Retinal pigment epithelial cell (primary cell): ENCODE measurements around the gene LAMA4.

Experiments used
- DNase-seq: peaks from one replicate; pipeline ENCODE4 v3.0.0-alpha.2; 2010; ENCODE audit warnings: low read depth
- H3K4me3 ChIP-seq: 2 replicates; pipeline ENCODE4 v1.5.1; 2011; ENCODE audit warnings: mild to moderate bottlenecking, low read length, control low read depth, moderate library complexity
- TF ChIP-seq, protein P1 (sequence below): conservative IDR thresholded peaks from 2 replicates; pipeline ENCODE4 v1.5.1; 2011; ENCODE audit warnings: low read depth, low read length, control low read depth, inconsistent platforms

LAMA4 gene

GRCh38 chr6:112150363-112150762 is 104.0 kb downstream of the LAMA4 start:
- DNase-seq: no peak
- TF ChIP-seq, protein P1, sequence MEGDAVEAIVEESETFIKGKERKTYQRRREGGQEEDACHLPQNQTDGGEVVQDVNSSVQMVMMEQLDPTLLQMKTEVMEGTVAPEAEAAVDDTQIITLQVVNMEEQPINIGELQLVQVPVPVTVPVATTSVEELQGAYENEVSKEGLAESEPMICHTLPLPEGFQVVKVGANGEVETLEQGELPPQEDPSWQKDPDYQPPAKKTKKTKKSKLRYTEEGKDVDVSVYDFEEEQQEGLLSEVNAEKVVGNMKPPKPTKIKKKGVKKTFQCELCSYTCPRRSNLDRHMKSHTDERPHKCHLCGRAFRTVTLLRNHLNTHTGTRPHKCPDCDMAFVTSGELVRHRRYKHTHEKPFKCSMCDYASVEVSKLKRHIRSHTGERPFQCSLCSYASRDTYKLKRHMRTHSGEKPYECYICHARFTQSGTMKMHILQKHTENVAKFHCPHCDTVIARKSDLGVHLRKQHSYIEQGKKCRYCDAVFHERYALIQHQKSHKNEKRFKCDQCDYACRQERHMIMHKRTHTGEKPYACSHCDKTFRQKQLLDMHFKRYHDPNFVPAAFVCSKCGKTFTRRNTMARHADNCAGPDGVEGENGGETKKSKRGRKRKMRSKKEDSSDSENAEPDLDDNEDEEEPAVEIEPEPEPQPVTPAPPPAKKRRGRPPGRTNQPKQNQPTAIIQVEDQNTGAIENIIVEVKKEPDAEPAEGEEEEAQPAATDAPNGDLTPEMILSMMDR: no peak
- no peak overlapping the region for H3K4me3 ChIP-seq

DNA sequence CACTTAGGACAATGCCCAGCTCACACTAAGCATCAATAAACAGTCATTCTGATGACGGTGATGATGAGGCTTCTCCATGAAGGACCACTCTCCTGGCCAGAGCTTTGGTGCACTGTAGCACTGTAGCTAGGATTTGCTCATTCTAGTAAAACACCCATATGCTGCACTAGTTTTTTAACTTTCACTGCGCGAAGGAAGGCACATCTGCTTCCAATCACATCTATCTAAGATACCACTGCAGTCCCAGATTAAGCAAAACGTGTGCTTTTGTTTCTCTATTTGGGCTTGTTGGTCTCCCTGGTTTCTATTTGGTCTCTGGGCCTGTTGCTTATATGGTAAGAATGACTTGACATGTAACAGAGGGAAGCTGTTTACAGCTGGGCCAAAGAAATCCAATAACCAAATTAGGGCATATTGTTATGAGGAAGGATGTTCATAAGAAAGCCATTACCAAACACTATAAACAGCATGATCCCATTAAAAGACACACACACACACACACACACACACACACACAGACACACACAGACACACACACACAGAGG is 104.6 kb downstream of the LAMA4 start:
- no peak for DNase-seq
- H3K4me3 ChIP-seq: no peak overlapping the region
- TF ChIP-seq, protein P1: no peak

DNA sequence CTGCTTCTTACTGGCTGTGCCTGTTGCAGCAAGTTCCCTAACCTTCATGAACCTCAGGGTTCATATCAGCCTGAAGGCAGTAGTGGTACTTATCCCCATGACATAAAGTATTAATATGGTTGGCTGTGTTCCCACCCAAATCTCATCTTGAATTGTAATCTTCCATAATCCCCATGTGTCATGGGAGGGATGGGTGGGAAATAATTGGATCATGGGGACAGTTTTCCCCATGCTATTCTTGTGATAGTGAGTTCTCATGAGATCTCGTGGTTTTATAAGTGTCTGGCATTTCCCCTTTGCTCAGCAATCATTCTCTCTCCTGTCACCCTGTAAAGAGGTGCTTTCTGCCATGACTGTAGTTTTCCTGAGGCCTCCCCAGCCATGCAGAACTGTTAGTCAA is 105.1 kb downstream of the LAMA4 start:
- TF ChIP-seq, protein P1: no peak
- peak; percentile 12 for DNase-seq

GRCh38 chr6:112148103-112148502 is 106.3 kb downstream of the LAMA4 start:
- H3K4me3 ChIP-seq: no peak overlapping the region
- TF ChIP-seq, protein P1: no peak
- DNase-seq: no peak

More for the DNA sequence above, 105.1 kb downstream of the LAMA4 start:
- no peak overlapping the region for H3K4me3 ChIP-seq

- TF ChIP-seq, protein P1: no peak
- H3K4me3 ChIP-seq: no peak overlapping the region
- no peak for DNase-seq
Measured at GRCh38 chr6:112145080-112145573, 109.2 kb downstream of the LAMA4 start.

DNA sequence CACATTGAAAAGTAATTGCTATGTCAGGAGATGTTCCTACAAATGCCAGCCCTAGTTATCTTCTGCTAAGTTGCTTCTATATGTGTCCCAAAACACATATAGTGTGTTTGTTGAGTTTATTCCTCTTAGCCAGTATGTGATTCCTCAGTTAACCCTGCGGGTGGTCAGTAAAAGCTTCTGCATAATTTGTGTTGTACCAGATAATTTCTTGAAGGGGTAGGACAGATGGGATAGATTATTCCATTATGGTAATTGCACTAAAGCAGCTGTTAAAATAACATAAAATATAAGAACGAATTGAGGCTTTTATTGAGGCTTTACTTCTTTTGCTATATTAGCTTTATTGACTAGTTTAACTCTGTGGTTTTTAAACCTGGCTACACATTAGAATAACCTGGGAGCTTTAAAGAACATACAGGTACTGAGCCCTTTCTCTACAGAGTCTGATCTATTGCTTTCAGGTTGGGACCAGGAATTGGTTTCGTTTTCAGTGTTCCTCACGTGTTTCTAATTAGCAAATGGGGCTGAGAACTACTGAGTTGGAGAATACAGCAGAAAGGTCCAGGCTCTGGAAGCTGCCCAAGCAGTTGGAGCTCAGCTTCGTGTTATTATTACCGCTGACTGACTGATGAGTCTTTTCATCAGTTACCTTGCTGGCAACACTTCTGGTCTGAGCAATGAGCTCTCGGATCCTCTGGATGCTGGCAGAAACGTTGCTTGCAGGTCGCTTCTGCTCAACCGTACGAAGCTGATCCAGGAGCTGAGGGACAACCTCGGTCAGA is 110.0 kb downstream of the LAMA4 start:
- H3K4me3 ChIP-seq: no peak overlapping the region
- no peak for DNase-seq
- TF ChIP-seq, protein P1: no peak

DNA sequence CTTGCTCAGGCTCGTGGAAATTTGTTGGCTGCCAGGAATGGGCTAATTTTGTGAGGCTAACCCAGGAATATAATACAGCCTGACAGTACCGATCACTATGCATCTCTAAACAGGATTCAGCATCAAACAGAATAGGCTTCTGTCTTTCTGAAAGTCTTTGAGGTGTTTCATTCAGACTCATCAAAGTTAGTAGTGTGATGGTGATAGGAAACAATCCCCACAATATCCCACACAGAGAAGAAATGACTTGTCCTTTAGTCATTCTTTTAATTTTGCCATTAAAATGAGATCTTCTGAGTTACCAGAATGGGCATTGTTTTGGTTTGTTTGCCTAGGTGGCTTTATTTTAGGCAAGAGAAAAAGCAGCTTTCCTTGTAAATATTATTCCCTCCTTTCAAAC is 112.7 kb downstream of the LAMA4 start:
- no peak overlapping the region for H3K4me3 ChIP-seq
- DNase-seq: no peak
- TF ChIP-seq, protein P1: no peak
